ENCODE measurements around the gene BABAM1.

BABAM1 gene

DNA sequence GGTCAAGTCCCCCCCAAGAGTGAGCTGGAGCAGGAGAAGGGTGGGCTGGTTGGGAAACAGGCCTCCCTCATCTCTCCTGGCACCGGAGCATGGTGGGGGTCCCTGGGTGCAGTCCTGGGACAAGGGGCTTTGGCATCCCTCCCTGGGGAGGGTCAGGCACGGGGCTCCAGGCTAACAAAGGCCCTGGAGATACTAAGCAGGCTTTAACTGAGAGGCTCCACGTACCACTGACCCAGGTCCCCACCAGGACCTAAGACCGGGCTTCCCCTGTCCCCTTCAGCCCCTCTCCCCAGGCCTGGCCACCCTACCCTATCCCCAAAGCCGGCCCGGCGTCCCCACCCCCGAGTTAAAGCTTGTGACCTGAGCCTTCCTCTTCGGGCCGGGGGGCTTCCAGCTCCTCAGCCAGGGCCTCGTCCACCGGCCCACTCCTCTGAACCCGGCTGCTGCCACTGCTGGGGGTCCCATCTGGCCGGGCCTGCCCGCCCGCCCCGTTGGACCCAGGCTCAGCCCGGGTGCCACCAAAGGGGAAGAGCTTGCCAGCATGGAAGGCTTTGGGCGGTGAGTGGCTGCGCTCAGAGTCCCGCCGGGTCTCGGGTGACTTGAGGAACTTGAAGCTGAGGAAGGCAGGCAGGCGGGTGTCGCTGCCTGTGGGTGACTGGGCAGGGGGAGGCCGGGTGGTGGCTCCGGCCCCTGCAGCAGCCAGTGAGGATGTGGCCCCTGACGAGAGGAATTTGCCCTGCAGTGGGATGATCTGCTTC, 57.3 kb downstream of the BABAM1 start:
- DNase-seq (ENCODE audit: low read depth) = no peak

DNA sequence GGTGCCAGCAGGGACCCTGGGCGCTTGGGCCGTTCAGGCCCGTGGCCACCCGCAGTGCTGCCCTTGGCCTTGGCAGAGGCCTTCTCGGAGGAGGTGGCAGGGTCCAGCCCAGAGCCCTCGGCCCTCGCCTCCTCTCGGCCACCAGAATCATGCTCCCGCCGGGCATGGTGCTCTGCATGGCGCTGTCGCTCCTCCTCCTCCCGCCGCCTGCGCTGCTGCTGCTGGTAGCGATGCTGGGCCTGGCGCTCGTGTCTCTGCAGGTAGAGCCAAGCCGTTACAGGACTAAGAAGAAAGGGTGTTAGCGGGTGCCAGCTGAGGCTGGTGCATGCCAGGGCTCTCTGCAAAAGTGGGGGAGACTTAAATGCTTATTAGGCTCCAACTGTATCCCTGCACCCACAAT, 57.9 kb downstream of the BABAM1 start:
- no peak for DNase-seq (ENCODE audit: low read depth)

DNA sequence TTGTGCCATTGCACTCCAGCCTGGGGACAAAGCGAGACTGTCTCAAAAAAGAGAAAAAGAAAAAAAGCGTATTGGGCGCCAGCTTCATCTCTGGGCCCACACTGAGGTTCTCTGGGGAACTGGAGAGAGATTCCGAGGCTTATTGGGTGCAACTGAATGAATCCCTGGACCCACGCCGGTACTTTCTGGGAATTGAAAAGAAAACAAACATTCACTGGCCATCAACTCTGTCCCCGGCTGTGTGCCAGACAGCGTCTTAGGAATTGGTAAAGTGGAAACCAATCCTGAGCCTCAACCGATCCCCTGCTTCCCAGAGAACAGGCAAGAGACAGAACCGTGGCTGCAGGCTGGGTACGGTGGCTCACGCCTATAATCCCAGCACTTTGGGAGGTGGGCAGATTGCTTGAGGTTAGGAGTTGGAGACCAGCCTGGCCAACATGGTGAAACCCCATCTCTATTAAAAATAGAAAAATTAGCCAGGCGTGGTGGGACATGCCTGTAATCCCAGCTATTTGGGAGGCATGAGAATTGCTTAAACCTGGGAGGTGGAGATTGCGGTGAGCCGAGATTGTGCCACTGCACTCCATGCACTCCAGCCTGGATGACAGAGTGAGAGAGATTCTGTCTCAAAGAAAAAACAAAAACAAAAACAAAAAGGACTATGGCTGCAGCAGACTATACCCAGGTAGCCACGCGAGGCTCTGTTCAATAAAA, 58.8 kb downstream of the BABAM1 start:
- DNase-seq (ENCODE audit: low read depth) = no peak

GRCh38 chr19:17326595-17326966, 59.3 kb downstream of the BABAM1 start:
- DNase-seq (ENCODE audit: low read depth) = no peak

- DNase-seq (ENCODE audit: low read depth) = no peak
Measured at GRCh38 chr19:17327068-17327653, 59.9 kb downstream of the BABAM1 start.

GRCh38 chr19:17327654-17328516, 60.6 kb downstream of the BABAM1 start:
- no peak for DNase-seq (ENCODE audit: low read depth)
